HG02798 (cell line): ENCODE measurements around the gene PPP2R5D.
"Not testable (repeated sequence)": the region's sequence is repeated elsewhere in the genome, so short reads cannot be mapped to it uniquely, and the experiment has no call there.

Experiments
- ATAC-seq: cut with Tn5 transposase; IDR thresholded peaks from one replicate; pipeline ENCODE4 v1.9.1; 2021; ENCODE audit warnings: mild to moderate bottlenecking; ENCODE audit not compliant: unreplicated experiment, poor library complexity

Gene PPP2R5D

DNA sequence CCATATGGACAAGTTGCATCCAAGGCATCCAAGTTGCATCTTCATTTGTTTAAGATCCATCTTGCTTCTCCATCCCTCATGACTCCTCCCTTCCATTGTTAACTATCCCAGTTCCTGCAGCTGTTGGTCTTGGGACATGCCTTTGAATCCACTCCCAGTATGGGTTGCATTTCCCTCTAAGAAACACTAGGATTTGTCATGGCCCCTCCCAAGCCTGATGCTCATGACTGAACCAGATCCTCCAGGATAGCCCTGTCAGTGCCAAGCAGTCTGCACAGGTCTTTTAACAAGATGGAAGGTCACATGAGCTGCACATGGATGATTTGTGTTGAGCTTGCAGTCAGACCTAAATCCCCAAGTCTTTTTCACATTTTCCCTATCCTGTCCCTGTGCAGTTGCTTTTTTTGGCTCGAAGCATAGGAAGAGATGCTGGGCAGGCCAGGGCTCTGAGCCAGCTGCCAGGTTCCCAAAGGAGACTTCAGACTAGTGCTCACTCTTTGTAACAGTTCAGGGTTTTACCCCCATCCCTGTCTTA is 4.2 kb downstream of the PPP2R5D start:
- no peak for ATAC-seq

GRCh38 chr6:42989923-42990322 is 5.6 kb downstream of the PPP2R5D start:
- ATAC-seq = no peak

- ATAC-seq = no peak
These were observed 9.1 kb downstream of the PPP2R5D start for GRCh38 chr6:42993445-42993844.

- ATAC-seq = no peak
These were observed 12.1 kb downstream of the PPP2R5D start for GRCh38 chr6:42996513-42996912.

- not testable (repeated sequence) for ATAC-seq
These were observed 13.8 kb downstream of the PPP2R5D start for GRCh38 chr6:42998205-42998604.

GRCh38 chr6:43001843-43002242 is 17.5 kb downstream of the PPP2R5D start:
- no peak for ATAC-seq

DNA sequence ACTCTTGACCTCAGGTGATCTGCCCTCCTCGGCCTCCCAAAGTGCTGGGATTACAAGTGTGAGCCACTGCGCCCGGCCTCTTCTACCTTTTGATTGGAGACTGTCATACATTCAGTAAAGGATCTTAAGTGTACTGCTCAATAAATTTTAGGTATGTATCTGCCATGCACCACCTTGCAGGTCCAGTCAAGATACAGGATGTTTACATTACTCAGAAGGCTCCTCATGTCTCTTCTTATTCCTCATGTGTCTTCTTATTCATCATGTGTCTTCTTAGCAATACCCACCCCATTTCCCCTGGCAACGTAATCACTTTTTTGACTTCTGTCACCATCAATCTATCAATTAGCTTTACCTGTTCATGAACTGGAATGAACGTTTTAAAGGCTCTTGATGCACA is 21.5 kb downstream of the PPP2R5D start:
- ATAC-seq = no peak

DNA sequence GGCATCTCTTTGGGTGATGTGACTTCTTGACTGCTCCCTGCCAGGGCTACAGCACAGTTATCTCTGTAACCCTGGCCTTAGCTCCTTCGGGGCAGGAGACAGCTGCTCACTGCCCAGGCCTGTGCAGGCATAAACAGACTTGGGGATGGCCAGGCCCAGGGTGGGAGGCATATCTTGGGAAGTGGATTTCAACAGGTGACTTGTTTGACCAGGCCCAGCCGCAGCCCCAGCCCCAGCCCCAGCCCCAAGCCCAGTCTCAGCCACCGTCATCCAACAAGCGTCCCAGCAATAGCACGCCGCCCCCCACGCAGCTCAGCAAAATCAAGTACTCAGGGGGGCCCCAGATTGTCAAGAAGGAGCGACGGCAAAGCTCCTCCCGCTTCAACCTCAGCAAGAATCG is 21.9 kb downstream of the PPP2R5D start:
- ATAC-seq = no peak

DNA sequence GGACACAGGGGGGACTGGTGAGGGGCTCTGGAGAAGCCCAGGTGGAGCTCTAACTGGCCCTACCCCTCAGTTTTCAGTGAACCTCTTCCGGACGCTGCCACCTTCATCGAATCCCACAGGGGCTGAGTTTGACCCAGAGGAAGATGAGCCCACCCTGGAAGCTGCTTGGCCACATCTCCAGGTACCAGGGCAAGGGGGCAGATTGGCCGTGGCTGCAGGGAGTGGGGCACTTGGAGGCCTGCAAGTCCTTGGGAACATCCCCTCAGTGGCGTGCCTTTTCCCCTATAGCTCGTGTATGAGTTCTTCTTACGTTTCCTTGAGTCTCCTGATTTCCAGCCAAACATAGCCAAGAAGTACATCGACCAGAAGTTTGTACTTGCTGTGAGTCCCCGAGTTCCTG is 22.8 kb downstream of the PPP2R5D start:
- ATAC-seq = no peak

DNA sequence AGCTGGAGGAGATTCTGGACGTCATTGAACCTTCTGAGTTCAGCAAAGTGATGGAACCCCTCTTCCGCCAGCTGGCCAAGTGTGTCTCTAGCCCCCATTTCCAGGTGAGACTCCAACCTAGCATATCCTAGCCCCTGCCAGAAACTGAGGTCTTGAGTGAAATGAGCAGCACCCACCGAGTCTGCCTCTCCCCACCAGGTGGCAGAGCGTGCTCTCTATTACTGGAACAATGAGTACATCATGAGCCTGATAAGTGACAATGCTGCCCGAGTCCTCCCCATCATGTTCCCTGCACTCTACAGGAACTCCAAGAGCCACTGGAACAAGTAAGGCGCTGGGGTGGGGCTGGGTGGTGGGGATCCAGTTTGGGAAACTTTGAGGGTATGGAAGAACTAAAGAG is 24.8 kb downstream of the PPP2R5D start:
- ATAC-seq = no peak

DNA sequence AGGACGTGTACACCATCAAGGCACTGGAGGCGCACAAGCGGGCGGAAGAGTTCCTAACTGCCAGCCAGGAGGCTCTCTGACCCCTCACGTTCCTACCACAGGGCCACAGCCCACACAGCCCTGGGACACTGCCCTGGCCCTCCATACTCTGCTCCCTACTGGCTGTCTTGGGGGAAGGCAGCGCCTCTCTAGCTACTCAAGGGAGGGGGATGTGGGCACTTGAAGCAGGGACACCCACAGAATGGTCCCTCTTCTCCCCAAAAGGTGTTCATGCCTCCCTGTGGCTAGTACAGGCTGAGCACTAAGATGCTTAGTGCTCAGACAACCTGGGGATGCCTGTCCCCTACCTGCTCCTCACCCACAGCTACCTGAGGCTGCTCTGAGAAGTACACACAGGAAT is 26.8 kb downstream of the PPP2R5D start:
- ATAC-seq = no peak

GRCh38 chr6:43012364-43012763 is 28.0 kb downstream of the PPP2R5D start:
- ATAC-seq = no peak

DNA sequence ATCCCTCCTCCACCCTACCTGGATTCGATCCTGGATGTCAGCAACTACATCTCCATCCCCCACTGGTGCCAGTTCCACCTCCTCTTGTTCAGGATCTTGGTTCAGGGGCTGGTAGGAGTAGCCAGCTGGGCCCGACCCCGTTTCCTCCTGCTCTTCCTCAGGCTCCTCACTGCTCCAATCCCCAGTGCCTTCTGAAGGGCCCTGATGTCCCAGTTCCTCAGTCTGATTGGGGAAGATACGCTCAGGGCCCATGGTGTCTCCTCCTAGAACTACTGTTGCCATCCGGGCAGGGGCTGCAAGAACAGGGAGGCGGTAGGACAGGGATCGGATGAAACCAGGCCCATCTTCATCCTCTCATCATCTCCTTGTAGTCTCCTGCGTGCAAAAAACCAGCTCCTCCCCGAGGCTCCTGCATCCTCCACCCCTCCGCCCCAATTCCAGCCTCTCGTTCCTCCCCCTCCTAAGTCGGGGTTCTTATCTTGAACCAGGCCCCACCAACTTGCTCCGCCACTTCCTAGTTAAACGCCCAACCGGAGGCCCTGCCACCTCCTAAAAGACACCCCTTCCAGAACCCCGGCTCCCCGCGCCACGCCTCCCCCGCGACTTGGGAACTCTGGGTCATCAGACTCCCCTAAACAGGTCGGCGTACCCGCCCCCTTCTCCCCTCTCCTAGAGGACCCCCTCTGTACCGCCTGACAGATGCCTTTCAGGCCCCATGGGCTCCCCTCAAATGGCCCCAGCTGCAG is 28.9 kb downstream of the PPP2R5D start:
- no peak for ATAC-seq

DNA sequence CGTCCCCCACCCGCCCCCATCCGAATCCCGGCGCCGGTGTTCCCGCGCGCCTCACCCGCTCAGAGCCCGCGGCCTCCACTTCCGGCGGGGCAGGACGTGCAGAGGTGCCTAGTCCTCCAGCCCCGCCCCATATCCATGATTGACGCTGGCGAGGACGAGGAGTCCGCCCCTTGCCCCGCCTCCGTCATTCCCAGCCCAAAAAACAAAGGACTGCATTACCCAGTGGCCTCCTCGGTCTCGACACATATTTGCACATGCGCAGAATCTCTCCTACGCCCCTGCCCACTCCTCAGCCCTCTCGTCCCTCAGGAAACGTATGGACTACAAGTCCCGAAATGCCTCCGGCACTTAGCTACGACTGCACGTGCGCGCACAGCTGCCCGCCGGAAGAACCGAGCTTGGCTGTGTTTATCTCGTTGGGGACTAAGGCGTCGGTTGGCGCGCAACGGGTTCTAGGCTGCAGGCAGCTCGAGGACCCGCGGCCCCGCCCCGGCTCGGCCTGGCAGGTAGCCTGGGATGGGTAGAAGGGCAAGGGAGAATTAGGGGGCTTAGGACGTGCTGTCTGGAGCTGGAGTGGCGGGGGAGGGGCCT is 29.6 kb downstream of the PPP2R5D start, which contains the start of the genes KLHDC3 and MEA1:
Gene KLHDC3 (plus strand): TSS at position 407 of the 591 bp plus-strand sequence. CDS start 2,944 bp downstream, outside the sequence.
Gene MEA1 (minus strand): TSS at position 104 of the 591 bp plus-strand sequence. CDS start 133 bp downstream, outside the sequence.
- ATAC-seq = peak; percentile 95

DNA sequence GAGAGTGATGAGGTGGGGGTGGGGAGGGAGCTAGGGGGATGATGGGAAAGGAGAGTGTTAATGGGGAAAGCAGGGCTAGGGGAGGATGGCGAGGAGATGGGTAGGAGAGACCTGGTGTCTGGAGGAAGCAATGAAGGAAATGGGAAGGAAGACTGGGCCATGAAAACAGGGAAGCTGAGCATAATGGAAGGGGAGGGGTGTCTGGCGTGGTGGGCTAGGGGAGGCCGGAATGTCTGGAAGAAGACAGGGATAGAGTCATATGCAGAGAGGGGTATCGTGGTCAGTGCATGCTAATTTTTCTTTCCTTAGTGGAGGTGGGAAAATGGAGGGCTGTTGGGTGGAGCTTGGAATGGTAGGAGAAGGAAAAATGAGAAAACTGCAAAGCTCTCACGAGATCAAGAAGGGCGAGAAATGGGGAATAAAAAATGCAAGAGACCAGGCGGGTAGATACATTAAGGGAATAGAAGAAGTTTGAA is 30.1 kb downstream of the PPP2R5D start:
- ATAC-seq = no peak

DNA sequence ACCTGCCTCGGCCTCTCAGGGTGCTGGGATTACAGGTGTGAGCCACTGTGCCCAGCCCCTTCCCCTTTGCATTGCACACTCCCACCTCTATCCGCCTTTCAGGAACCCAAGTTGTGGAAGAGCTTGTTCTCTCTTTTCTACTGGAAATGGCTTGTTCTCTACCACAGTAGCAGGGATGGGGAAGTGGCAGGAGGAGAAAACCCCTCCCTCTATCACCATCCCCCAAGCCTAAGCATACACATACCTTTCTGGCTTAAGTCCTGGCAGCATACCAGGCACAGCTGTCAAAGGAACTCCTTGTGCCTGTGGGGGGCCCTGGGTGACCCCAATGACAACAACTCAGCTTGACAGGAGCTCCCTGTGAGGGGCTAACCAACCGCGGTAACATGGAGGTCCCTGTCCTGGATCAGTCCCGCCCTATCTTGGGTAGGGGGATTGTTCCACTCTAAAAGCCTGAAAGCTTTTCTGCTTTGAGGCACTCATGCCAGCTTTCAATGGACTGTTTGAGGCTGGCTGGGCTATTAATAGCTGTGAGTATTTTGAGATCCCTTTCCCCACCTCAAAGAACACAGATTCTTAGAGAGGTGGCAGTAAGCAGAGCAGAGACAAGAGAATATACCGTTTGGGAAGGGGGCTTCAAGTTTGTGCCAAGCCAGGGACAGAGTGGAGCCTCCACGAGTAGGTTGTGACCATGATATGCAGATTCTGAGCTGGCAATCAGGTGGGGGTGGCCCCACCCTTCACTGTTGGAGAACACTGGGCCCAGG is 32.0 kb downstream of the PPP2R5D start:
- ATAC-seq = no peak

GRCh38 chr6:43016943-43017334 is 32.6 kb downstream of the PPP2R5D start:
- no peak for ATAC-seq

DNA sequence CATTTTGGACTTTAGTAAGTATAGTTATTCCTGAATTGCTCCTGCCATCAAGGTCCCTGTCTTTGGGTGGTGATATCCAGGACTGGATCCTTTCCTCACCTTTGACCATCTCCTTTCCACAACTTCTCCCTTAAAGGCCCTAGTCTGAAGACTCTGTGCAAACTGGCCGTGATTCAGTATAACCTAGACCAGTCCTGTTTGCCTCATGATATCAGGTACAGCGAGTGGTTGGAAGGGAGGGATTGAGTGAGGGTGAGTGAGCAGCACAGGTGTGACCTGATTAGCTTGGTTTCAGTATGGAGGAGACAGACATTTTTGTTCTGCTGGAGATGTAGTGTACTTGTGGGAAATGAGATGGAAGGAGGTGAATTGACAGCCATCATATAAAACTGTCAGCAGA is 34.8 kb downstream of the PPP2R5D start:
- no peak for ATAC-seq

DNA sequence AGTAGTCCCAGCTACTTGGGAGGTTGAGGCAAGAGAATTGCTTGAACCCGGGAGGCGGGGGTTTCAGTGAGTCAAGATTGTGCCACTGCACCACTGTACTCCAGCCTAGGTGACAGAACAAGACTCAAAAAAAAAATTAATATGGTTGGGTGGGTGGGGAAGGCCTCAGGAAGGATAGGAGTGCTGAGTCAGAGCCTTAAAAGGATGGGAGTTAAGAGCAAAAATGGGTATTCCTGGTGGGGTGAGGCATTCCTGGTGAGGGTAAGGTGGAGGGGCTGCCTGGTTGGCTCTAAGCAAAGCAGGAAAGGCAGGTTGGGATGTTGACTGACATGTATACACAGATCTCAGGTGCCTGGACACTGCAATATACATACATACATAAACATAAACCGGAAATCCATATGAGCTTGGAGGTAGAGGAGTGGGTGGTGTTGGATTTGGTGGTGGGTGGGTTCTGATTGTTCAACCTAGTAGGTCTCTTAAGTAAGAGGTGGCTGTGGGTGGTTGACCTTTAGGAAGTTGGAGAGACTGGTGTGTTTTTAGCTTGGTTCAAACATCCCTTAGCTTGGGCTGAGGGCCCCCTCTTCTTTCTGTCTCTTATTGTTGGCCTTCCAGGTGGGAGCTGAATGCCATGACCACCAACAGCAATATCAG is 35.8 kb downstream of the PPP2R5D start:
- ATAC-seq = no peak

GRCh38 chr6:43020847-43021246 is 36.5 kb downstream of the PPP2R5D start:
- ATAC-seq = no peak
